HG03135 (cell line): ENCODE results near the gene MTCL1.
A peak's percentile ranks its signal among the peaks of the same experiment; 100 is the strongest.
"Not testable (repeated sequence)": the region's sequence is repeated elsewhere in the genome, so short reads cannot be mapped to it uniquely, and the experiment has no call there.

Experiments used
- ATAC-seq: cut with Tn5 transposase; IDR thresholded peaks from one replicate; pipeline ENCODE4 v1.9.1; 2021; ENCODE audit warnings: mild to moderate bottlenecking, moderate library complexity; ENCODE audit not compliant: unreplicated experiment

The MTCL1 gene

DNA sequence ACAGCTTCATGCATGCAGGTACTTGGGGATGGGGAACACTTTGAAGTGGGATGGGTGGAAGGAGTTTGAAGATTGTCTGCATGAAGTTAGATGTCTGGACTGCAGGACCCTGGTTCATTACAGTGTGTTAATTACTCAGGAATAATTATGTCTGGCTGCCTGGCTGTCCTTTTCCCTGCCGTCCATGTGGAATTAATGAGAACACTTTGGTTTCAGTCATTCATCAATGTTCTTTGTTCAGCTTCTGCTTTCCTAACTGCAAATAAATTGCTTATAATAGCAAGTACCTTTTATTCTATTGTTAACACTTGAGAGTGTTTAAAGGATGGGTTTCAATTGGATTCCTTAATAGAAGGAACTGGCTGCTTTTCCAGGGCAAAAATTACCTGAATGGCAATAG is 35.8 kb downstream of the MTCL1 start:
- ATAC-seq = no peak

DNA sequence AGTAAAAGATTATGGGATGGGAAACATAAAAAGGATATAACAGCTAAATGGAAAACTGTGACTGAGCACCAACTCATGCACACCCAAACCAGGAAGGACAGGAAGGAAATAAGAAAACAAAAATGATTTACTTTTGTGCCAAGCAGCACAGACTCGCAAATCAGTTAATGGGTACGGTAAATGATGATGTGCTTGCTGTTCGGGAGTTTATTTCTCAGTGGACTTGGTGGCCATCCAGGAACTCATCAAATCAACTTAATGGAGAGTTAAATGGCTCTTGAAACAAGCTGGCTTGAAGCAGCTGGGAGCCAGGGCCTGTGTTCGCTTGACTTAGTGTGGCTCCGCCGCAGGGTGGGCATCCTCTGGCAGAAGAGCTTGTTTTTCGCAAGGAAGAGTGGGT is 36.2 kb downstream of the MTCL1 start:
- ATAC-seq = no peak

DNA sequence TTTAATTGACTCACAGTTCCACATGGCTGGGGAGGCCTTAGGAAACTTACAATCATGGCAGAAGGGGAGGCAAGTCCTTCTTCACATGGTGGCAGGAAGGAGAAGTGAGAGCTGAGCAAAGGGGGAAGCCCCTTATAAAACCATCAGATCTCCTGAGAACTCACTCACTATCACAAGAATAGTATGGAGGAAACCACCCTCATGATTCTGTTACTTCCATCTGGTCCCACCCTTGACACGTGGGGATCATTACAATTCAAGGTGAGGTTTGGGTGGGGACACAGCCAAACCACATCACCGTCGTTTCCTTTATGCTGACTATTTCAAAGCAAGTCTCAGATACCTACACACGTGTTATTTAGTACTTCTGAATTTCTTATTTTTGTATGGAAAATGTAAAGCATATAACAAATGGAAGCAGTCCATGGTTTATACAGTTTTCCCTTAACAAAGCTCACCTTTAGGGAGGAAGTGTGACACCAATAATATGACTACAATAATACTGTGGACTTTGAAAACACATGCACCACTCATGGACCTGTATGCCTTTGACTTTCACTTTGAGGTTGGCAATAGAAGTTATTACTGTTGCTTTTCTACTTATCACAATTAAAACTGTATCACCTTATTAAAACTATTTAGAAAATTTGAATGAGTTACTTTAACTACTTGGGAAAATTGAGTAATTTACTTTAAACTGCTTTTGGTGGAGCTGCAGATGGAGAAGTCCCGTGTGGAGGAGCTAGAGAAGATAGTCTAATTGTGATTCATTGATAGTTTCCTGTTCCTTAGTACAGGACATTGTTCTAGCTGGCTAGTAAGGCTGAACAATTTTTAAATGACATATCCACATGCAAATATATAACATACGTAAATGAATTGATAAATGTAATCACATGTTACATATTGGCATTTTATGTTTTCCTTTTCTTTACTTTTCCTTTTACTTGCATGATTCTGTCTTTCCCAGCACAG is 37.3 kb downstream of the MTCL1 start:
- no peak for ATAC-seq

DNA sequence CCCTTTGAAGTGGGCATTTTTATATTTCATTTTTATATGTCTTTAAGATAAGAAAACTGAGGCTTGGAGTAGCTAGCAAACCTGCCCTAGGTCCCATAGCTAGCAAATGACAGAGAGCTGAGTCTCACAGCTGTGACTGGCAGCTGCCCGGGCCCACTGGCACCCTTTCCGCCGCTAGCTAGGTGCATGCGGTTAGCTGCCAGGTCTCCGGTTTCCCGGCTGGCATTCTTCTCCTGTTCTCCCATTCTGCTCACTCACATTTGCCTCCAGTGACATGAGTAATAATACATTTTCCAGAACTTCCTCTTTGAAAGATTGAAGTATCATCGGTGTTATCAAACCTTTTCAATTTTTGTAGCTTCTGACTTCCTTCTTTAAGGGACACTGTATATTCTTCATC is 38.7 kb downstream of the MTCL1 start:
- no peak for ATAC-seq

DNA sequence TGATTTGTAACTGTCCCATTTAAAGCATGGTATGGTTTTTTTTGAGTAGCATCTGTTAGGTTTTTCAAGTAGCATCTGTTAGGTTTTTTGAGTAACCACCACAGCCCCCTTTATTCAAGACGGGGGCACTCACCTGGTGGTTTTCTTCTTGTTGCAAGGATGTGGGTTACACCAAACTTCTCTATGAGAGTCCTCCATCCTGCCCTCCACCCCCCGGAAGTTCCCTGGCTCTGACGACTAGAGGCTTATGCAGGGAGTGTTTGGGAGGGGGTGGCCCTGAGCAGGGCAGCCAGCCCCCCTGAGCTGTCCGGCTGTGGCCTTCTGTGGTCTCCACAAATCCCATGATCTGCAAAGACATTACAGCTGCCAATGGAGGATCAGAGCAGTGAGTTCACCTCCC is 39.3 kb downstream of the MTCL1 start:
- ATAC-seq = no peak

DNA sequence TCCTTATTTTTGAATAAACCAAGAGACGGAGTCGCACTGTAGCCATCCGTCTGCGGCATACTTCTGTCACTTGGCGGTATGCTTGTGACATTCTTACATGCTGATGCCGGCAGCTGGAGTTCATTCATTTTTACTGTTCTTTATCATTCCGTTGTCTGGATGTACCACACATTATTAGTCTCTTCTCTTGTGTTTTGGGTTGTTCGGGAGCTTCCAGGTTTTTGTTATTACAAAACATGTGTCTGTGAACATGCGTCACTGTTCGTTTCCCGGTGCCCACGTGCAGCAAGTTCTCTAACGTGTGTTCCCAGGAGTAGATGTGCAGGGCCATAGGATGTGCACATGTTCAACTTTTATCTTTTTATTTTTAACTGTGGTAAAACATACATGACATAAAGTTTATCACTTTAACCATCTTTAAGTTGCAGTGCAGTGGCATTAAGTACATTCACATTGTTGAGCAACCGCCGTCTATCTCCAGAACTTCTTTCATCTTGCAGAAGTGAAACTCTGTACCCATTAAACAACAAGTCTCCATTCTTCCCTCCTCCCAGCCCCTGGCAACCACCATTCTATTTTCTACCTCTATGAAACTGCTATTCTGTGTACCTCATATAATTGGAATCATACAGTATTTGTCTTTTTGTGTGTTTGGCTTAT is 40.1 kb downstream of the MTCL1 start:
- no peak for ATAC-seq

DNA sequence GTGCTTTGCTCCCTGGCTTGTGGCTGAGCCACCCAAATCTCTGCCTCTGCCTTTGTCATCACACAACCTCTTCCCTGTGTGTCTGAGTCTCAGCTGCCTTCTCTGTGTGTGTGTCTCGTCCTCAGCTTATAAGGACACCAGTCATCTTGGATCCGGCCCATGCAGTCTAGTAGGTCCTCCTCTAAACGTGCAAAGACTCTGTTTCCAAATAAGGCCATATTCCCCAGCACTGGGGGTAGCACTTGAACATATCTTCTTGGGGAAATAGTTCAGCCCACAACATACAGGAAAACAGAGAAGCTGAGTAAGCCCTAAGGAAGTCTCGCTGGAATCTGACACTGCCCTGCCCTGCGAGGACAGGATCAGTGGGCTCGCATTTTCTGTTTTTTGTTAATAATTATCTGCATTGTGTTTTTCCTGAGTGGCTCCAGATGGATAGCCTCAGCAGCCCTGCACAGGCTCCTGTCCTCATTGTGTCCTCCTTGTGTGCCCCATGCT is 42.1 kb downstream of the MTCL1 start:
- no peak for ATAC-seq

DNA sequence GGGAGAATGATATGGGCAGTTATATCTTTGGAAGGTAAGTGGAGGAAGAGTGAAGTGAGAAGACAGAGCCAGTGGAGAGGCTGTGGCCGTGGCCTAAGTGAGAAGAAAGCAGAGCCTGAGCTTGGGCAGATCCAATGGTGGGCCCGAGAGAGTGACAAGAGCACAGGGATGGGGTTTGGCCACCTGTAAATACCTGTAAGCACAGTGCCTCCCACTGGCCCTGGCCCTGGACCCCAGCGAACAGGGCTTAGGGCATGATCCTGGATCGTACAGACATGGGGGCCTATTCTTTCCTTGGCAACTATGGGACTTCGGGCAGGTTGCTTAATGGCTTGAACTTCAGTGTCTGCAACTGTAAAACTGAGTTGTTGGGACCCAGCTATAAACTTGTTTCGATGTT is 44.1 kb downstream of the MTCL1 start:
- no peak for ATAC-seq

DNA sequence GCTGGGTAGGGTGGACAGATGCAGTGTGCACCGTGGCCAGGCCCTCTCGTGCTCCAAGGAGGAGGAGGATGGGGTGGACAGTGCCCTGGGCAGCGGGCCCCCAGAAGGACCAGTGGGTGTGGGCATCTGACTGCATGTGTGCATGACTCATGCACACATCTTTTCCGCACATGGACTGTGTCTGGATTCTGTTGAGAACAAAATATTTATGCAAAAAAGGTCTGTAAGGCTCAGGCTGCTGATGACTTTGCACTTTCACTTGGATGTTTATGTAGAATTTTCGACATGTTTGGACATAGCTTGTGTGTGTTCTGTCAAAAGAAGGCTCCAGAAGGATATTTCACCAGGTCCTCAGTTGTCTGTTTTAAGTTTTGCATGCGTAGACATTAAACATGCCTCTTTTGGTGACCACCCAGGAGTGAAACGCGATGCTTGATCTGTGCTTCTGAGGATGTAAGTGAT is 45.6 kb downstream of the MTCL1 start:
- no peak for ATAC-seq

DNA sequence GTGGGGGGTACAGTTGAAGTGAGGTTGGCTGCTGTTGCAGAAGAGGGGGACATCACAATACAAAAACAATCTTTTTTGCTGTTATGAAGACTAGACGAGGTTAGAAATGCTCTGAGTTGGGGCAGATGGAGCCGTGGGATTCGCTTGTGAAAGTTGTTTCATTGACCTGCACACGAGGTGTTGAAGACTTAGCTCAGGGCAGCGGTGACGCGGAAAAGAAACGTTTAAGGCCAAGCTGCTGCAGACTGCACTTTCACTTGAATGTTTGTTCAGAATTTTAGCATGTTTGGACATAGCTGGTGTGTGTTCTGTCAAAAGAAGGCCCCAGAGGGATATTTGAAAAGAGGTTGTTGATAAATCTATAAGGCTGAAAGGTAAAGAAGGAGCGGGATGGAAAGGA is 46.3 kb downstream of the MTCL1 start:
- ATAC-seq = no peak

DNA sequence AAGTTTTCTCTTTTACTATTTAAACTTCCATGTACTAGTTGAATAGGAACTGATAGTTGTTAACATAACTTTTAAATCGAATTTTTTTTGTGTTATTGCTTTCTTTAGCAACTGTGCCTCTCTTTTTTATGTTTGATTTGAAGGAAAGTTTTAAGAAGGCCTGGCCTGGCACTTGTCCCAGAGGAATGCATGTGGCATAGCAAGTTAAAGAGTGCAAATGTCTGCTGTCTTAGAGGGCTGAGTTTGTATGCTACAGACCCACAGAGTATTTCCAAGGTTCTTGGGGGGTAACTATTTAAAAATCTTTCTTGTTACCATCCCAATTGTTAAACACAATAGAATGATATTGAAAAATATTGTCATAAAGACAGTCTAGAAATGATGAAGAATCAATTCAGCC is 47.0 kb downstream of the MTCL1 start:
- ATAC-seq = no peak

DNA sequence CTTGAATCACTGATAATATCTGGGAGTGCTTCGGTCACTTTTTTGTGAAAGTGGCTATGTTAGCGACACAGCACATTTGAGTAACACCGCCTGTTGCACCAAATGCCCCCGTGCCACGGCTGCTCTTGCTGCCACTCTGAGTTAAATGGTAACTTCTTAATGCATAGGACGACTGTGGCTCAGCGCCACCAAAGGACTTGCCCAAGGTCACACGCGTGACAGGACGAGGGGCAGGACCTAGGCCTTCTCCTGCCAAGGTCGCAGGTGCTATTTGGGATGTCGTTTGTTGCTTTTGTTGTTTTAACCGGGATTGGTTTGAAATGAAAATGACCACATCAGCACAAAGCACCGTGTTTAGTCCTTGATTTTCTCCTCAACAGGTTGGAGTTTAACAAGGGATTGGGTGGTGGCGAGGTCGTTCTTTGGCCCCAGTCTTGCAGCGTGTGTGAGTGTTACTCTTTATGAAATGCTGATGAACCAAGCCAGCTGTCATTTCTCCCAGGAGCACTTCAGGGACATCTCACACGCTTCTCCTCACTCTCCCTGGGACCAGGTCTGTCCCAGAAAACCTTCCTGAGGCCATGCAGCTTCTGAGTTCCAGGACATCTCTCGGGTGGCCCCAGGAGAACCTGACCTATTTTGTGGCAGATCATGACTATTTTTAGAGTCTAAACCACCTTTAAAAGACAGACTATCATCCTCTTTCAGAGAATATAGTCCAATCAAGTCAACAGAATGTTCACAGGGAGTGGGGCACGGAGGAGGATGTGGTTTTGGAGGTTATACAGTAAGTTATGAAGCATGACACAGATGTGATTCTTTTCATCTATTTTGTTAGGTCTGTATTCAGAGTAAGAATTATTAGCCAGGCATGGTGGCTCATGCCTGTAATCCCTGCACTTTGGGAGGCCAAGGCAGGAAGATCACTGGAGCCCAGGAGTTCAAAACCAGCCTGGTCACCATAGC is 49.9 kb downstream of the MTCL1 start:
- peak; percentile 77 for ATAC-seq

DNA sequence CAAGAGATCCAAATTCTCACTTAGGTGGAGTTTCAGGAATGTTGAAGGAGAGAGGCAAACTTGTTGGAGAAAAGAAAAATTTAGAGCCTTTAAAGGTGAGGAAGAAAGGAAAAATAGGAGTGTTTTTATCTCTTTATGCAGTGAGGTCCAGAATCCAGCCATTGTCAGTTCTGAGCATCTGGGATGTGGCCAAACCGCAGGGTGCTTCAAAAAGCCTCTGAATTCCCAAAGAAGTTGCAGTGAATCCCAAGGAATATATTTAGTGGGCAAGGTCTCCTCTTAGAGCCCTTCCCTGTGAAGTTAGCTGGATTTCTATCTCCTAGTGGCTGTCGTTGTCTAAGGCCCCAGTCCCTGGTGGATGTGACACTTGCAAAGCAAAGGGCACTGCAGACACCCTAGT is 51.2 kb downstream of the MTCL1 start:
- no peak for ATAC-seq

DNA sequence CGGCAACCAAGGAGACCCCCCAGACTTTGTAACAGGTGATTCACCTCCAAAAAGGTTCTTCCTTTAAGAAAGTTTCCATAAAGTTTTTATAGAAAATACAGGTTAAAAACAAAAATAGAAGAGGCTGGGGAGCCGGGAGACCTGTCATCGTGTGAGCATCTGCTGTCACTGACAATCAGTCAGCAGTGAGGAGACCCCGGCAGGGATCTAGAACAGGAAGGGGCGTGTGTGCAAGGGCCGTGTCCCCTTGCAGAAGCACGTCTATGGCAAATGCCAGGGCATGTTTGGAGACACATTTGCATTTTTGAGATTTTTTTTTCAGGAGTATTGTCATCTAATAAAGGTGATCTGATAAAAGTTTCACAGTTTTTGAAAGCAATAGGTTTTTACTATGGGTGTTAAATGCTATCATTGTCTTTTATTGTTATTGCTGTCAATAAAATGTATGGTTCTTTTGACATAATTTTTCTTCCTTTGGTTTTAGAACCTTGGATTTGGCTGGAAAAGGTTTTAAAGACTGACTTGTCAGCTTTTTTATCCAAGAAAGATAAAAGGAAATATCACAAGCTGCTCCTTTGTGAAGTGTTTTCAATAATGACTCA is 52.1 kb downstream of the MTCL1 start:
- no peak for ATAC-seq

DNA sequence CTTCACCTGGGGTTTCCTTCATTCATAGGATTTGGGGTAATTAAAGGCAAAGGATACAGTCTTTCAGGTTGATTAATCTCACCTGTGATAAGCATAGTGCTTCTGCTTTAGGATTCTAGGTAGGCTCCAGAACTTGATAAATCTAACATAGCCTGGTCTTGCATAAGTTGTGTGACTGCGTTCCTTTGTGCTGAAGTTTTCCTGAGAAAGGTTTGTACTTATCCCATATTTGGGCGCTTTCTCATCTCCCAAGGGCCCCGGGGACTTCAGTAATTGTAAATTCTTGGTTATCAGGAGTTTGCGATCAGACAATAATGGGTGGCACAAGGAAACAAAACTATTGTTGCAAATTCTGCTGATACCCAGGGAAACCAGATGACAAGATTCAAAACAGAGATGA is 53.1 kb downstream of the MTCL1 start:
- no peak for ATAC-seq

DNA sequence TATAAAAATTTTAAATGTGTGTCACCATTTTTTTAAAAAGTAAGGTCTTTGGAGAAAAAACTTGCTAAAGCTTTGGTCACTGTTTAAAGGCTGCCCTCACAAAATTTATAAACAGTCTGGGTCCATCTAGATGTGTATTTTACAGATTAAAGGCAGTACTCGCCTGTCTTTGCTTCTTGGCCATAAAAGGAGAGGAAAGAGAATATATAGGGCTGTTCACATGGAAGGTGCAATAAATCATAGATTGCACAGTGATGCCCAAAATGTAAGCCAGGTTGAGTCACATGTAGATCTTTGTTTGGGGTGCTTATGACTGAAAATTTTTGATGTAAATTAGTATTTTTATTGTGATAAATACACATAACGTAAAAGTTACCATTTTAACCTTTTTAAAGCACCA is 55.6 kb downstream of the MTCL1 start:
- ATAC-seq = no peak

DNA sequence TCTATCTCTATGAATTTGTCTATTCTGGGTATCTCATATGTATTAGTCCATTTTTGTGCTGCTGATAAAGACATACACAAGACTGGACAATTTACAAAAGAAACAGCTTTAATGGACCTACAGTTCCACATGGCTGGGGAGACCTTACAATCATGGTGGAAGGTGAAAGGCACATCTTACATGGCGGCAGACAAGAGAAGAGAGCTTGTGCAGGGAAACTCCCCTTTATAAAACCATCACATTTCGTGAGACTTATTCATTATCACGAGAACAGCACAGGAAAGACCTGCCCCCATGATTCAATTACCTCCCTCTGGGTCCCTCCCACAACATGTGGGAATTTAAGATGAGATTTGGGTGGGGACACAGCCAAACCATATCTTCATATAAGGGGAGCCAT is 56.2 kb downstream of the MTCL1 start:
- ATAC-seq = not testable (repeated sequence)

DNA sequence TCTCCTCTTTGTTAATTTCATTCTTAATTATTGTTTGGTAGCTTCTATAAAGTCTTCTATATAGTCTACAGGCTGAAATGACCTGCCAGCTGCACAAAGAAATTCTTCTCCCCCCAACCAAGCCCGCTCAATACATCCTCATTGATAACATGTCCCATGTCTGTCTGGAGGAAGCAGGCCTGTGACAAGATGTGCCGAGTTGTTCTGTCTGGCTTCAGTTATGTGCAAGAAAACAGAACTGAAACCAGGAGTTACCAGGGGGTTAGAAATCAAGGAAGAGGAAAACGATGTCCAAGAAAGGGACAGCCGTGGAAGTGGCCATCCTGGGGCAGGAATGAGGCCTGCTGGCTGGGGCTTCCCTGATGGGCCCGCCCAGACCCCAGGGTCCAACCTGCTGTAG is 57.6 kb downstream of the MTCL1 start:
- no peak for ATAC-seq

DNA sequence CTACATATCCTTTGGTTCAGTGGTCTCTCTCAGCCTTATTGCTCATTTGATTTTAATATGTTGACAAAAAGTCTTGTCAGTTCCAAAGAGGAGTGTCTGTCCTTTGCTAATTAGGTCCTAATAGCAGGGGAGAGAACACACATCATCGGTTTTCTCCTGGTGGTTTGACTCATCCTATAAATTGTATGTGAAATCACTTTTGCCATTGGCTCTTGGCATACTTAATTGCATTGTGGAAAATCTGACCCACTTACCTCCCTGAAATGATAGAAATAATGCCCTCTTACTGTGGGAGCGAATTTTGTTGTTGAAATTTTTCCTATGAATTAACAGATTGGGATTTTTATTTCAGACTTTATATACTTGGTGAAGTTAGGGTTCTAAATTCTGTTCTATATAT is 58.3 kb downstream of the MTCL1 start:
- no peak for ATAC-seq

DNA sequence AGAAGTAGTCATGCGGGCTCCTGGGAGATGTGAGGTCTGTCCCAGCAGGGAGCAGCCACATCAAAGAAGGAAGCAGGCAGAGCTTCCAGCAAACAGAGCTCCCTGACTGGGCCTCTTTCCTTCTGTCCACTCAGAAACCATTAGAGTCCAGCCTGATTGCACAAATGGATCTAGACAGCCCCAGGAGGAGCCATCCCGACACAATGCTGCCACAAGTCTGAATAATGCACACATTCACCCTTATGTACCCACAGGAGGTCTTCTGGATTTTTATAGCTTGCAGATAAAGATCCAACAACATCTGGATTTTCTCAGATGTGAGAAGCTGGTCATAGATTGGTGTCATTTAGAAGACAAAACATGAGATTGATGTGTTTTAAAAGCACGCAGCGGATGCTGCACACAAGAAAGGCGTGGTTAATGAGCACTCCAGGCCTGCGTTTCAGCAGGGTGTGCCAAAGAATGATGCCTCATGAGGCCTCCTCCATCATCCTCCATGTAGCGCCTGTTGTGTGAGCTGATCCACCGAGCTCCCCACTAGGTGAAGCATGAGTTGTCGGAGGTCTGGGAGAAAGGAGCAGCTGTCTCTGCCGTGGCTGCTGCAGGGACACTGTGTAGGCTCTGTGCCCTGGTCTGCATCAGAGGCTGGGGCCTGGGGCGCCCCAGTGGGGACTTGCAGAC is 60.6 kb downstream of the MTCL1 start:
- no peak for ATAC-seq
